GDM1 (cell line): Measurements from ENCODE around the gene NAP1L4.

Experiments
- DNase-seq: peaks from one replicate; lab custom pipeline; 2025; lab: John Stamatoyannopoulos, UW

Gene NAP1L4

DNA sequence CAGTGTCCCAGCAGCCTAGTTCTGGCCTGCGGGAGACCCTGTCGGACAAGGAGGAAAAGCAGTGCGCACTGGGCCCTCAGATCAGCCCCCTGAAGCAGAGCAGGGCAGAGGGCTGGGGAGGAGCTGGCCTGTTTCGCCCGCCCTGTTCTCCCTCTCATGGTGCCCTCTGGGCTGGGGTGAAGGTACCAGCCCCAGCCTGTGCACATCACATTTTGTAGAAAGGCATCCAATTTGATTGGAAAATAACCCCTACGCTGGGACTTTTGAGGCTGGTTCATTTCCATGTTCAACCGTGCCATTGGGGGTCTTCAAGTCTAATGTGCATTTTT lies 832 bp upstream of the NAP1L4 start:
- DNase-seq = no peak

DNA sequence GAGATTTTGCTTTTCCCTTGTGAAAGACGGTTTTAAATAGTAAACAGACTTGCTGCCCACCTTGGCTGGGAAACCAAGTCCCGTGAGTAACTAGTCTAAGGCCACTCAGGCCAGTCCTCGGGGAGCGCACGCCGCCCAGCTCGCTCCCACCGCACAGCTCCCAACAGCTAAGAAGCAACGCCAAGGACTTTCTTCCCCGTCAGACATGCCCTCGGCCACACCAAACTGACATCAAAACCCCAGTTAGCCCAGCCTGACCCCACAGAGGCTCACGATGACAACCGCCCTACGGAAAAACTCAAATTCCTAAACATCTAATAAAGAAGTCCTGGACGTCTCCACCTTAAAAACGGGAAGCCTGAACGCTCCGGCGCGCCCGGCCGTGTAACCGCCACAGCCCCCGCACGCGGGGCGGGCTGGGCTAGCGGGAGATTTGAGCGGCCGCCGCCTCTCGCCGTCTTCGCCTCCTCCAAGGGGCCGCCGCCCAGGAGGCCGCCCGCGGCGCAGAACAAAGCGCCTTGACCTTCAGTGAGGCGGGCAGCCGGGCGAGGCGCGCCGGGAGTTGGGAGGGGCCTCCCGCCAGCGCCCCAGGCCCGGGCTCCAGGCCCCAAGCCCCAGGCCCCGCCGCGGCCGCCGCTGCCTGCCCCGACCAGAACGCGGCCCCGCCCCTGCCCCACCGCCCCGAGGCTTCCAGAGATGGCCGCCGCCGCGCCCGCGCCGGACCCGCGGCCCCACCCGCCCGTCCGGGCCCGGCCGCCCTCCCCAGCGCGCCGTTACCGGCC lies 486 bp downstream of the NAP1L4 start:
- DNase-seq = peak; percentile 62

DNA sequence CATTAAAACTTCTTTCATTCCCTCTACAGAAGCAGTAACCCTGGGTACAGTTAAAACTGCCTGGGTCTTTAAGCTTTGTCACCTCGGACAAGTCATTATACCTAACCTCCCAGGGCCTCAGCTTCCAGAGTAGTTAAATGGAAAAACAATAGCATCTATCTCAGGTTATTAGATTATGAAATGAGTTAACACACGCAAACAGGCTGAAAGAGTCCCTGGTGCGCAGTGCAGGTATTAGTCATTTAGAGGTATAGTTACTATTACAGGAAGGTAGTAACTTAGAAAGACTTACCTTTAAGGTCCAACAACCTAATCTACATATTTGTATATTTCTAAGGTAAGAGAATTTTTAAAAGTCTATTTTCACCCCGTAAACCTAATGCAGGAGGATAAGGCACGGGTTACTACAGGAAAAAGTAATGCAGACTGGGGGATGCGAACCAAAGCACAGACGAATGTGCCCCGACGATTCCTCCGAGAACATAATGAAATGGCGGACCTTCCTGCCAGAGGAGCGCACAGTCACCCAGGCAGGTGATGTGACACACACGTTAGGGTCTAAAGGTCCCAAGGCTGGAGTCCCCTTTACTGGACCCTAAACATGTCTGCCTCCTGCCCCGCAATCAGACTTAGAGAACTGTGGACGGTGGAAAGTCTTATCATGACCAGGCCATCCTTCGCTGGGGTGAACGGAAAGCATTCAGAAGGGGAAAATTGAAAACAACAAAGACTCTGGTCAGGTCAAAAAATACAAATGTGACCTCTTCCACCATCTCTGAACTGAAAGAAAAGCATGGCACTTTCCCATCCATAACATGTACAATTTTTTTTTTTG lies 1.3 kb downstream of the NAP1L4 start:
- no peak for DNase-seq

DNA sequence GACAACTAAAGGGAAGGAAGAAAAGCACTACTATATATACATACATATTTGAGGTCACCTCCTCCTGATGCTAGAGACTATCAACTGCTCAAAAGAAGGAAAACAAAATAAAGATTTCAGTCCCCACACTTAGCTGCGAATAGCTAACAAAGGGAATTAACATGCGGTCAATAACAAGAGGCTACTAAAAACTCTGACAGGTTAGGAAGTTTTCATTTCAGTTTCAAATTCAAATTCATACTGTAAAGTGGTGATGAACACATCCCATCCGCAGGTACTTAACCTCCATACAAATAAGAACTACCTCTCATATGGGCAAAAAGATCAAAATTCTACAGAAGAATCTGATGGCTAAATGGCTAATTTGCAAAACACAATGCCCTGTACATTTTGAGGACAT lies 2.6 kb downstream of the NAP1L4 start:
- DNase-seq = no peak

DNA sequence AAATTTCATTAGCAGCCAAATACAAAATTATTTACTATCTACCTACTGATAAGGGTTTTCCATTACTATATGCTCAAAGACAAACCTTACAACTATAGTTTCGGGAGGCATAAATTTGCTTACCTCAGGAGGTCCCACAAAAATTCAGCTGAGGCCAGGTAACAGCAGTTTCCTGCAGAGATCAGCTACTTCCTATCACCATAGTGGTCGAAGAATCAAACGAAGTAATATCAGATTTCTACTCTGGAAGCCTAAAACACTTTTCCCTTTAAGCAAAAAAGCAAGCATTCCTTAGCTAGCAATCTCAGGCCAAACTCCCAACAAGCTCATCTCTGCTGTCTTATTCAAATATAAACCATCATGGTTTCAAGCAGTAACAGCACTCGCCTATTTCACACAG lies 3.1 kb downstream of the NAP1L4 start:
- DNase-seq = no peak

DNA sequence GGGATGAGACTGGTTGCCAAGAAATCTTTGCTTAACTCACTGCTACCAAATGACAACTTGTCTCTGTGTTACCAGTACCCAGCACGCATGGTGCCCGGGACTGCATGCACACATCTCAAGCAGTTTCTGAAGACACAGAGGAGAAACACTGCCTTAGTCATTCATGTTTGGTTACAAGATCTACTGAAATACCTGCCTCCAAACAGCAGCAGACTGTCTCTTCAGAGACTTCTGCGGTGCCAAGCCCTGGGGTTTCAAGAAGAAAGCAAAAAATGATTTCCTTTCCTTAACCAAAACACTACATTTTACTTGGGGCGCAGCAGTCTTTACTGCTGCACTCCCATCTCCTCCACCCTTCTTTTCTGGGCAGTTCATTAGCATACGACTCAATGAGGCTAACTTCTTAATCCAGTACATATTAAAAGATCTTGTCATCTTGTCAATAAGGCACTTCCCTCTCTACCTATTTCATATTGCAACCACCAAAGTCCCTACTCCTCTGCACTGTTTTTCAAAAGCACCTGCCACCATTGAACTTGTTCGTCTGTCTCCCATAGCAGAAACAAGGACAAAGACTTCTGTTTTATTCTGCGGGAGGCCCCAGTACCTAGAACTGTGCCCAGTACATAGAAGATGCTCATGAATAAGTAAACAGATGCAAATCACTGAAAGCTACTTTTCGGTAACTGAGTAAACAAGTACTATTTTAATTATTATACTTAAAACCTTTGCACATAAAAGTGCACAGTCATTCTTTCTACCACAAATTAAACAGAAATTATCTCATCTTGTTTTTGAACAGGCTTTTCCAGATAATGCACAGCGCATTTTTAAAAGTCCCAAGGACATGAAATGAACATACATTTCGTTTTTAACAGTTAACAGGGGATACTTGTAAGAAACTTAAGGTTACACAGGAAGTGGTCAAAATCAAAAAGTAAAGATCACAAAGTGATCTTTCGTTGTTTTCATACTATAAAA lies 4.0 kb downstream of the NAP1L4 start:
- DNase-seq = no peak

DNA sequence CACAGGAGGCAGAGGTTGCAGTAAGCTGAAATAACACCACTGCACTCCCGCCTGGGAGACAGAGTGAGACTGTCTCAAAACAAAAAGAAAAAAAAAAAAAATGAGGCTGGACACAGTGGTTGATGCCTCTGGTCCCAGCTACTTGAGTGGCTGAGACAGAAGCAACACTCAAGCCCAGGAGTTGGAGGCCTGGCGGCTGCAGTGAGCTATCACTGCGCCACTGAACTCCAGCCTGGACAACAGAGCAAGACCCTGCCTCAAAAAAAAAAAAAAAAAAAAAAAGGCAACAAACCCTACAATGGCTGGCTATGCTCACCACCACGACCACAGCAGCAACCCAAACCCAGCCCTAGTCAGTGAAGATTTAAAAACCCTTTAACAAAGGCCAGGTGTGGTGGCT lies 8.2 kb downstream of the NAP1L4 start:
- no peak for DNase-seq

DNA sequence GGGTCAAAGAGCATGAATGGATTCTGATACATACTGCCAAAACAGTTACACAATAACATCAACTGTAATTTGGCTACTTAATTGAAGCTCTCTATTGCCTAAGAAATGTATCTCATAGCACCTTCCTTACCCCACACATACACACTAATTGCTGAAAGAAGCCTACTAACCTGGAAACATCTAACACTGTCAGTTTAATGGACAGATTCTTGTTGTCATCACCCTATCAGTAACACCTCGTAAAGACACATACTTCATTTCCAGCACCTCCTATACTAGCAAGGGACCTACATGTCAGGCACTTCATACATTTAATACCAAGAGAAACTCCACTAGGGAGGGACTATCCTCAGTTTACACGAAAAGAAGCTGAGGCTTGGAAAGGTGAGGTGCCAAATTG lies 9.9 kb downstream of the NAP1L4 start:
- no peak for DNase-seq

DNA sequence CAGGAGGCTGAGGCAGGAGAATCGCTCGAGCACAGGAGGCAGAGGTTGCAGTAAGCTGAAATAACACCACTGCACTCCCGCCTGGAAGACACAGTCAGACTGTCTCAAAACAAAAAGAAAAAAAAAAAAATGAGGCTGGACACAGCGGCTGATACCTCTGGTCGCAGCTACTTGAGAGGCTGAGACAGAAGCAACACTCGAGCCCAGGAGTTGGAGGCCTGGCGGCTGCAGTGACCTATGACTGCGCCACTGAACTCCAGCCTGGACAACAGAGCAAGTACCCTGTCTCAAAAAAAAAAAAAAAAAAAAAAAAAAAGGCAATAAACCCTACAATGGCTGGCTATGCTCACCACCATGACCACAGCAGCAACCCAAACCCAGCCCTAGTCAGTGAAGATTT lies 11.0 kb downstream of the NAP1L4 start:
- DNase-seq = no peak

DNA sequence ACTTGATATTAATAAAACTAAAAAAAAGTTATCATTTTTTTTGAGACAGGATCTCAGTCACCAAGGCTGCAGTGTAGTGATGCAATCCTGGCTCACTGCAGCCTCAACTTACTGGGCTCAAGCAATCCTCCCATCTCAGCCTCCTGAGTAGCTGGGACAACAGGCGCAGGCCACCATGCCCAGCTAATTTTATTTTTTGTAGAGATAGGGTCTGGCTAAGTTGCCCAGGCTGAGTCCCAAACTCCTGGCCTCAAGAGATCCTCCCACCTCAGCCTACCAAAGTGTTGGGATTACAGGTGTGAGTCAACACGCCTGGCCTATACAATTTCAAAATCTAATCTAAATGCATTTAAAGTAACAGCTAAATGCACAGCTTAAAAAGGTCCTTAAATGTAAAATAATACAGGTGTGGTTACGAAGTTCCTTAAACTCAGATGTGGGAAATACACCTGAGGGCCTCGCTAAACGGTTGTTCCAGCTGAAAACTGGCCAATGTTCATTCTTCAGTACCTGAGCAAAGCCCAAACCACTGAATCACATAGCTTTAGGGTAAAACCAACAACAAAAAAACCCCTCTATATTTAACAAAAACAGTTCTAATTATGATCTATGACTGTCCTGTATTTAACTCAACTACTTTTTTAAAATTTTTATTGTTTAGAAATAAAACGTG lies 11.8 kb downstream of the NAP1L4 start:
- no peak for DNase-seq

DNA sequence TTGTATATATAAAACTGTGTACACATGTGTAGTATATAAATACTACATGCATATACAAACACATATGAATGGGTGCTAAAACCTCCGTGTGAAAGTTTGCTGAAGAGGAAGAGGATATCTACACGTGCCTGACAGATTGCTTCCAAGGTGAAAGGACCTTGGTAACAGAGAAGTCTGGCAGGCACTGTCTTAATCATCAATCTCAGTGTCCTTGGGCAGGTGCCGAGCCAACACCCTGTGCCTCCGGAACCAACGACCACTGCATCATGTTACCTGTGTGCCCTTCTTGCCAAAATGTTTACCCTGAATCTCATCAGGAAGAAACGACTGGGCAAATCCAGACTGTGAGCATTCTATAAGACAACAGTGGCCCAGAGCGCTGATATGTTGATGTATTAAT lies 15.0 kb downstream of the NAP1L4 start:
- no peak for DNase-seq

DNA sequence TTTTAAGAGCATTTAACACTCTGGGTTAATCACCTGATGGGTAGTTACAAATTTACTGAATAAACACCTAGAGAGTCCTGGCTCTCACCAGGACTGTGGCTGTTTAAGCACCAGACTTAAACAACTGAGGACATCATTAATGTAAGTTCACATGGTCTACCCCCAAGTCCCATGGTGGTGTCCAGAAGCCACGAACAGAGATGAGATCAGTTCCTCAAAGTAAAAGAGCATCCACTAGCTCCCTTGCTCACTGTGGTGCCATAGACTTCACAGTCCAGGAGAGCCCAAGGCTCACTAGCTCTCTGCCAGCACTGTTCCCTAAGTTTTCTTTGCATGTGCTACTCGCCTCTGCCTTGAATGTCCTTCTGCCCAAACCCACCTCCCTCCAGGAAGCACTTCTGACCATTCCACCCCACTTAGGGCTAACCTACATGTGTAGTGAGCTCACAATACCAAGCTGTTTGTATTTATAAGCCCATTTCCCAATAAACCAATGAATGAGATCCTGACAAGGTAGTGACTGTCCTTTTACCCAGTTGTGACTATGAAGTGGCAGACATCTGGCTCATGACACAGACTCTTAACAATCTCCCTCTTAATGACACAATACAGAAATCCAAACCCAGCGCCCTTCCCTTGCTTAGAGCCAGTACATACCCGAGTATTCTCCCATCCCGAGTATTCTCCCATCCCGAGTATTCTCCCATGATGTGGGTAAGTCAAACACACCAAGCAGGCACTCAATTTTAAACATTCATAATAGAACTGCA lies 15.7 kb downstream of the NAP1L4 start:
- no peak for DNase-seq

DNA sequence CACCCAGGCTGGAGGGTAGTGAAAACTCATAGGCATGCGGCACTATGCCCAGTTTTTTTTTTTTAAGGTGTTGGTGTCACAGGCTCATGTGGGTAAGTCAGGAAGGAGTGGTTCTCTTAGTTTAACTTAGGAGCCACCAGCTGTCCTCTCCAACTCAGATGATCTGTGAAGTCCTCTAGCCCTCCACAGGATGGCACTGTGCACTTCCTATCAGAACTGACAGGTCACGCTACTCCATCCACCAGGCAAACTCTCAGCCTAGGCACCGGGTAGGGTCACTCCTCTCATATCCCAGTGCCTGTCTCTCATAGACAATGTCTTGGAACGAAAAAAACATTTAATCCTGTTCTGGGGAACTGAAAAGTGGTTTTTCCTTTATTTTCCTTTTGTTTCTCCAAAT lies 16.5 kb downstream of the NAP1L4 start:
- DNase-seq = no peak

DNA sequence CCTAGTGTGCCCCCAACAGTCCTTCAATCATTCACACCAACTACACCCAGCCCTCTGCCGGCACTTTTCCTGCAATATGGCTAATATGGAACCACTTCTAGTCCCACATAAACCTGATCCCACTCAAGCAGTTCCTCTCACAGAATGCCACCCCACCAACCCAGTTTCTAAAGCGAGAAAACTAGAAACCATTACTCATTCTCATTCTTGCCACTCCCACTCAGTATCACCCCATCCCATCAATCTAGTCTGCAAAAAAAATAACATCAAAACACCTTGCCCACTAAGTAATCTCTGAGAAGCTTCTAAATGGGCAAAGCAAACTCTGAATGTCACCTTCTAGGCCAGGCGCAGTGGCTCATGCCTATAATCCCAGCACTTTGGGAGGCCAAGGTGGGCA lies 17.9 kb downstream of the NAP1L4 start:
- no peak for DNase-seq

DNA sequence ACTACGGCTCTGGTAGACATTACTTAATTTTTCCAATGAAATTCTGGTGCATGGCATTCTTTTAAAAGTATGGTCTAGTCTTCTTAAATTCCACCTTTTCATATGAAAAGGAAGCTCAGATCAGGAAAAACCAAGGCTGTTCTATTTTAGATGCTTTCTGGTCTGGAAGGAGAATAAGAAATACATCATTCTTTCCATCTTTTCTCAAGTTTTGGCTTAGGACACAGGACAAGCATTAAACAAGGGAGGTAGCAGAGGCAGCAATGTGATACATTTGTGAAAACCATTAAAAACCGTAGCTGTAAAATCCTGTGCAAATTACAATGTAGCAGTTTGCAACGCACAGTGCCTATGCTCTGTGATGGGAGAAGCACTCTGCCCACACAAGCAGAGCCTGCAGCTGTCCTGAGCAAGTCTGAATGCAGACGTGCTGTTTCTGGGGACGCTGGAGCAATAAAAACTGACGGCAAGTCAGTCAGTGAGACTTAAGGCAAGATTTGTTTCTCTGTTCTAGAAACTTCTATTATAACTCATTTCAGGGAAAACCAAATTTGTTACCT lies 23.7 kb downstream of the NAP1L4 start:
- no peak for DNase-seq

DNA sequence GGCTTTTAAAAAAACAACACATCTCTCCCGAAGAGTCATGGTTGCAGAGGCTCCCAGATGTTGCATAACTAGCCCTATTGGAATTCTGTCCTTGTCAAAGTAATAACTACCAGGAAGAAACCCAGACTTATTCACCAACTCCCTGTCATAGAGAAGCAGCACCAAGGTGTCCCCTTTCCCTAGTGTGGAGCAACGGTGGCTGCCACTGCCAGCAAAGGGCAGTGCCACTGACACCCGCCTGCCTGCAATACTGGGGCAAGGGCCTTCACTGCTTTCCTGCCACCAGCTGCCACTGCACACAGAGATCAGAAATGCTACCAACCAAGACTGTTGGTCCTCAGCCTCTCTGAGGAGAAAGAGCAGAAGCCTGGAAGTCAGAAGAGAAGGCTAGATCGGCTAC lies 27.3 kb downstream of the NAP1L4 start:
- no peak for DNase-seq

DNA sequence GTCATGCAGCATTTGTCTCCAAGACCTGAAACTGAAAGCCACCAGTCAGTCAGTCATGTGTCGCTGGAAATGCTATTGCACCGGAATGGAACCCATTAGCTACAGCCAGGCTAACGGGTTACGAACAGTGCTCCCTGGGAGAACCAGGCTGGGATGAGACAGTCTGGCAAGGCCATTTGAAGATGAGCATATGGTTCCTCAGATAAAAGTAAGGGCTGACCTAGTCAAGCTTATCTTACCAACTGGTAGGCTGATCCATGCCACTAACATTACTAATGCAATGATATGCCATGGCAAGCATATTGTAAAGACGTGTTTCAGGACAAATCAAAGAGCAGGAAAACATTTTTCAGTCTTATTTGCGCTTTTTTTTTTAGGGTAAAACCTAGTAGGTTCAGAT lies 28.4 kb downstream of the NAP1L4 start:
- DNase-seq = no peak

DNA sequence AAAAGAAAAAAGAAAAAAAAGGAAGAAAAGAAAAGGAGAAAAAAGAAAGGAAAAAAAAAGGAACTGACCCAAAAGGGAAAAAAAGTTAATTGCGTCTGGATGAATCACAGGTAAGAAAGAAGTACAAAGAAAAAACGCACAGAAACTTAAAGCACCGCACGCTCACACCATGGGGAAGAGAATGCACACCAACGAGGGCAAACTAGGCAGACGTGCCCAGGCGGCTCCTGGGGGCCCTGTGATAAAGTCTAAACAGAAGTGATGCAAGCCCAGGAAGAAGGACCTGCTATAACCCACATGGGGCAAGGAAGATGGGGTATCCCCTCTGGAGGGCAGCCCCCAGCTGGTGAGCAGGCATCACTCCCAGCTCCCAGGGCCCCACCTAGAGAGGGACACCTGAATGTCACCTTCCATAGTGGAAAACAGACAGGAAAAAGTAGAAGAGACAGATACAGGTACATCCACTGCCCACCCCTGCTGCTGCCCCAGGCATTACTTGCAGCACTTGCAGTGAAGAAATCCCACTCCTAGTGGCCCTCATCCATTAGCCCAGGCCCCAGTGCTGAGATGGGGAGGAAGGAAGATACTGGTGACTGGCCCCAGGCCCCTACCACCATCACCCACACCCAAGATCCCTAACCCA lies 28.9 kb downstream of the NAP1L4 start:
- DNase-seq = no peak

DNA sequence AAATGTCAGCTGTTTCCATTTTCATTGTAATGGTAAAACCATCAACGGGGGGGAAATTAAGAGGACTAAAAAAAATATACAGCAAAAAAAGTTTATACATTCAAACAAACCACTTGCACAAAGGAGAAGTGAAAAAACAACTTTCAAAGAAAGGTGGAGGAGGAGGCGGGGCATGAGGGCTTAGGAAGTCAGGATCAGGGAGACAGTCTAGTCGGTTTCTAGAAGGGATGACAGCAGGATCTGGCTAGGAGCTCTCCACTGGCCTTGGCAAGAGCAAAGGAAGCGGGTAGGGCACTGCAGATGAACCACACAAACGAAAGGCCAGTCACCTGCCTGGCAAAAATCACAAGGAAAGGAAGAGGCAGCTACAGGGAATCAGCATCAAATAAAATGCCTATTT lies 31.0 kb downstream of the NAP1L4 start:
- no peak for DNase-seq

DNA sequence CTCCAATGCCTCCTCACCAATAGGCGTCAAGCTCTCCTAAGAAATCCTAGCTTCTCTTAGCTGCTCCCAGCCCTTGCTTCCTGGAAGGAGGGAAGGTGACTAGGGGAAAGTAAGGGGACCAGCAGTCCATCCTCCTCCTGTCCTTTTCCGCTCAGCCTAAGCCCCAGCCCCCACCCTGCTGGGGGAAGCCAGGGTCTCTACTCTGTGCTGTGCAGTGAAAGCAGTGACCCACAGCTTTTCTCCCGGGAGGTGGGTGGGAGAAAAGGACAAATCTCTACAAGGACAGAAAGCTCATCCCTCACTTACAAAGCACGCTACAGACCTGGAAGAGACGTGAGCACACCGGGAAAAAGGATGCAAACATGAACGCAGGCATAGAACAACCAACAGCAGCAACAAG lies 32.0 kb downstream of the NAP1L4 start:
- DNase-seq = no peak
